ENCODE results near the gene PARN.

DNA sequence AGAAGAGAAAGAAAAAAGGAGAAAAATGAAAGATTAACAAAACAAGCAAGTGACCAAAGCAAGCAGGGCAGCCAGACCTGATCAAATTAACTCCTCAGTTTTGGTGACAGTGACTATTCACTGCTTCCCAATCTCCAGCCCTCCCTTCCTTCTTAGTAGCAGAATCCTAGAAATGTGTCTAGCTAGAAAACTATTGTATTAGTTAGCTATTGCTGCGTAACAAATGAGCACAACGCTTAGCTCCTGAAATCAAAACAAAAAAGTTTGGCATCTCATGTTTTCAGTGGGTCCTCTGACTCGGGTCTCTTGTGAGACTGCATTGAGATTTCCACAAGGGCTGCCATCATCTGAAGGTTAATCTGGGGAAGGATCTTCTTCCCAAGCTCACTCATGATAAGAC, 213.9 kb downstream of the PARN start:
- TF ChIP-seq, protein P1, sequence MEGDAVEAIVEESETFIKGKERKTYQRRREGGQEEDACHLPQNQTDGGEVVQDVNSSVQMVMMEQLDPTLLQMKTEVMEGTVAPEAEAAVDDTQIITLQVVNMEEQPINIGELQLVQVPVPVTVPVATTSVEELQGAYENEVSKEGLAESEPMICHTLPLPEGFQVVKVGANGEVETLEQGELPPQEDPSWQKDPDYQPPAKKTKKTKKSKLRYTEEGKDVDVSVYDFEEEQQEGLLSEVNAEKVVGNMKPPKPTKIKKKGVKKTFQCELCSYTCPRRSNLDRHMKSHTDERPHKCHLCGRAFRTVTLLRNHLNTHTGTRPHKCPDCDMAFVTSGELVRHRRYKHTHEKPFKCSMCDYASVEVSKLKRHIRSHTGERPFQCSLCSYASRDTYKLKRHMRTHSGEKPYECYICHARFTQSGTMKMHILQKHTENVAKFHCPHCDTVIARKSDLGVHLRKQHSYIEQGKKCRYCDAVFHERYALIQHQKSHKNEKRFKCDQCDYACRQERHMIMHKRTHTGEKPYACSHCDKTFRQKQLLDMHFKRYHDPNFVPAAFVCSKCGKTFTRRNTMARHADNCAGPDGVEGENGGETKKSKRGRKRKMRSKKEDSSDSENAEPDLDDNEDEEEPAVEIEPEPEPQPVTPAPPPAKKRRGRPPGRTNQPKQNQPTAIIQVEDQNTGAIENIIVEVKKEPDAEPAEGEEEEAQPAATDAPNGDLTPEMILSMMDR (IDR thresholded peaks at IDR 0.05): no peak
- no peak for TF ChIP-seq POLR2A (IDR thresholded peaks at IDR 0.05)

Measured in thyroid gland (tissue), 4 donors.